ENCODE results near the gene DENND5A. TPM values are rescaled to one million over a fixed set of nuclear protein-coding genes. Genes with fewer than 3 reads are reported as not detected.
"Not testable (repeated sequence)": the region's sequence is repeated elsewhere in the genome, so short reads cannot be mapped to it uniquely, and the experiment has no call there.

The DENND5A gene
- total RNA-seq, 2 experiments from 2014 or later: 74.3 to 75.2 TPM

DNA sequence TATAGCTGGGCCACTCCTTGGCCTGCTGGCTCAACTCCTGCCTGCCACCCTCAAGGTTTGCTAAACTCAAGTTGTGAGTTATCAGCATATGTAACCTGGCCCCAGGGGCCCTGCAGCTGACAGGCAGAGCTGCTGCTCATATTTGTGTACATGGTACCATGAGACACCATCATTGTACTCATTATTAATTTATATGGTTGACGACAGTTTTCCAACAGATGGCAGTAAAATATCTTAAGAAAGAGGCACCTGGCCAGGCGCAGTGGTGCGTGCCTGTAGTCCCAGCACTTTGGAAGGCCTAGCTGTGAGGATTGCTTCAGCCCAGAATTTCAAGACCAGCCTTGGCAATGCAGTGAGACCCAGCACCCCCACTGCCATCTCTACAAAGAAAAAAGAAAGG lies 11.4 kb upstream of the DENND5A start:
- no peaks in the 10 kb centered on the region for H3K9me3 Mint-ChIP-seq
- no peak for ATAC-seq (ENCODE audit: low read depth)
- POLR2A ChIA-PET: no interaction called here
- H3K27me3 Mint-ChIP-seq: no peaks in the 10 kb centered on the region
- no peak for DNase-seq
- H3K36me3 Mint-ChIP-seq: peaks cover 6% of the 10 kb centered on the region
- H3K27ac Mint-ChIP-seq: no peak overlapping the region
- peaks cover 17% of the 10 kb centered on the region for H3K4me1 Mint-ChIP-seq
- H3K4me3 Mint-ChIP-seq: no peak overlapping the region

DNA sequence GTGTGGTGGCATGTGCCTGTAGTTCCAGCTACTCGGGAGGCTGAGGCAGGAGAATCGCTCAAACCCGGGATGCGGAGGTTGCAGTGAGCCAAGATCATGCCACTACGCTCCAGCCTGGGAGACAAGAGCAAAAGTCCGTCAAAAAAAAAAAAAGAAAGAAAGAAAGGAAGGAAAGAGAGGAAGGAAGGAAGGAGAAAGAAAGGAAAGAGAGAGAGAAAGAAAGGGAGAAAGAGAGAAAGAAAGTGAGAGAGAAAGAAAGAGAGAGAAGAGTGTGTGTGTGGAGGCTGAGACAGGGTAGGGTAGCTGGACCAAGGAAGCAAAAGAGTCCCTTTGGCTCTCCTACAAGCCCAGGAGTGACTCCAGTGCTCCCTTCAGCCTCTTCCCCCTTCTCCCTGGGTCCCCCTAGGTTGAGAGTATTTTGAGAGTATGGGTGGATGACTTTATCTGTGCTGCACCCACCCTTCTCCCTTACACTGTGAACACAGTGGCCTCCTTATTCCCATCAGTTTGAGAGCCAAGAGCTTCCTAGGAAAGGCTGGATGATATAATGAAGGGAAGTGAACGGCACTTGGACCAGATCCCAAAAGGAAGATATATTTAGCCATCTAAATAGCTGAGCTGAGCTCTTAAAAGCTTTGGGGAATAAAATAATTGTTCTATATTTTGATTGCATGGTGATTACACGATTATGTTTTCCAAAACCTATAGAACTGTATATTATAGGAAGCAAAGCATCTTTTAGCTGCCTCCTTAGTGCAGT lies 9.5 kb upstream of the DENND5A start:
- H3K4me3 Mint-ChIP-seq: no peak overlapping the region
- no peak for ATAC-seq (ENCODE audit: low read depth)
- H3K36me3 Mint-ChIP-seq: no peaks in the 10 kb centered on the region
- DNase-seq: no peak
- H3K4me1 Mint-ChIP-seq: peaks cover 5% of the 10 kb centered on the region
- no peaks in the 10 kb centered on the region for H3K27me3 Mint-ChIP-seq
- H3K27ac Mint-ChIP-seq: no peak overlapping the region
- H3K9me3 Mint-ChIP-seq: no peaks in the 10 kb centered on the region
- POLR2A ChIA-PET: interaction anchor here (0.6 kb wide), 1 partner anchor 24 kb away, joined by 3 read pairs; no protein-coding TSS in a partner anchor

GRCh38 chr11:9273376-9274336 lies 8.5 kb upstream of the DENND5A start:
- POLR2A ChIA-PET: interaction anchor here (0.6 to 1.3 kb wide), 2 partner anchors 9 to 23 kb away, joined by 3 to 7 read pairs; no protein-coding TSS in a partner anchor
- Mint-ChIP-seq H3K36me3 (peaks cover 2% of the 10 kb centered on the region), H3K4me1 (peaks cover 5% of the 10 kb centered on the region), H3K9me3 (no peaks in the 10 kb centered on the region), H3K27ac (no peak overlapping the region), H3K4me3 (no peak overlapping the region), H3K27me3 (no peaks in the 10 kb centered on the region)
- ATAC-seq (ENCODE audit: low read depth): no peak
- no peak for DNase-seq

DNA sequence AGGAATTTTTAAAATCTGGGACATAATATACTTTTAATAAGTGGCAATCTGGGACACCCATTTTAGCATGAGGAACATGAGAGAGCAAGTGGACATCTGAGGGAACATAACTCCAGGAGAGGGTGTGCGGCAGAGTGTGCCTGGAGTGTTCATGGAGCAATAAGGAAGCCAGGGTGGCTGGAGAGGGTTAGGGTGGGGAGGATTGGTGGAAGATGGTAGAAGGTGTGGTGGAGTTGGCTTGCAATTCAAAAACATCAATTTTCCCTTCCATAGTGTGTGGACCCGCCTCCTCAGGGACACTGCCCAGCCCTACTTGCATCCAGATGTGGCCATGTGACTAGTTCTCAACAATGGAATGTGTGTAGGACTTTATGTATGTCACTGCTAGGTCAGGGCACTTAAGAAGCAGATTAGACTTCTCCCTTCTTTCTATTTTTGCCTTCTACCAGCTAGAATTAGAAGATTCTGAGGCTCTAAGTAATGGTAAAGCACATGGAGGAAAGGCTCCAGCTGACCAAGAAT lies 4.4 kb upstream of the DENND5A start:
- POLR2A ChIA-PET: no interaction called here
- Mint-ChIP-seq H3K36me3 (peaks cover 2% of the 10 kb centered on the region), H3K4me3 (no peak overlapping the region), H3K4me1 (peaks cover 8% of the 10 kb centered on the region), H3K27me3 (peaks cover 14% of the 10 kb centered on the region), H3K27ac (no peak overlapping the region), H3K9me3 (no peaks in the 10 kb centered on the region)
- DNase-seq (no peak), ATAC-seq (ENCODE audit: low read depth) (no peak)

- Mint-ChIP-seq H3K9me3 (no peaks in the 10 kb centered on the region), H3K36me3 (peaks cover 2% of the 10 kb centered on the region), H3K27ac (no peak overlapping the region), H3K27me3 (peaks cover 14% of the 10 kb centered on the region), H3K4me1 (peaks cover 7% of the 10 kb centered on the region), H3K4me3 (no peak overlapping the region)
- POLR2A ChIA-PET: no interaction called here
- no peak for ATAC-seq (ENCODE audit: low read depth)
- no peak for DNase-seq
Measured at GRCh38 chr11:9267680-9268079, 2.5 kb upstream of the DENND5A start.

DNA sequence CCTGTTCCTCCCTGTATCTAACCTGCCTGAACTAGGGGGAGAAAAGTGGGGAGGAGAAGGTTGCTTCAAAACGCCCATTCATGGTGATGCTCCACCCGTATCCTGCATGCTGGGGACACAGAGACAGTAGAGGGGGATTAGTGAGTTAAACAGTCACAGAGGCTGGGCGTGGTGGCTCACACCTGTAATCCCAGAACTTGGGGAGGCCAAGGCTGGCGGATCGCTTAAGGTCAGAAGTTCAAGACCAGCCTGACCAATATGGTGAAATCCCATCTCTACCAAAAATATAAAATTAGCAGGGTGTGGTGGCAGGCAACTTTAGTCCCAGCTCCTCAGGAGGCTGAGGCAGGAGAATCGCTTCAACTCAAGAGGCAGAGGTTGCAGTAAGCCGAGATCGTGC lies 1.8 kb upstream of the DENND5A start:
- POLR2A ChIA-PET: no interaction called here
- H3K36me3 Mint-ChIP-seq: peaks cover 2% of the 10 kb centered on the region
- H3K4me3 Mint-ChIP-seq: no peak overlapping the region

DNA sequence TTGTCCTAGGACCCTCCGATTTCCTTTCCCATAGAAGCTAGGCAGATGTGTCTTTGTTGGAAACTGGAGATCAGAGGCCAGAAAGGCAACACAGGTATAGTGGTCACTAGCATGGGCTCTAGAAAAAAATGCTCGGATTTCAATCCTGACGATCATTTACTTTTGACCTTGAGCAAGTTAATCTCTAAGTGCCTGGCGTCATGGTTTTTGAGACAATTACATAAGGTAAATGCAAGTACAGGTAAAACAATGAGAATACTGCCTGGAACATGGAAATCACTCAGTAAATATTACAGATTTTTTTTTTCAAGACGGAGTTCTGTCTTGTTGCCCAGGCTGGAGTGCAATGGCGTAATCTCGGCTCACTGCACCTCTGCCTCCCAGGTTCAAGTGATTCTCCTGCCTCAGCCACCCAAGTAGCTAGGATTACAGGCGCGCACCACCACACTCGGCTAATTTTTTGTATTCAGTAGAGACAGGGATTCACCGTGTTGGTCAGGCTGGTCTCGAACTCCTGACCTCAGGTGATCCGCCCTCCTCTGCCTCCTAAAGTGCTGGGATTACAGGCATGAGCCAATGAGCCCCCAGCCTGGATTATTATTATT lies 1.1 kb upstream of the DENND5A start:
- DNase-seq (peak; percentile 19), ATAC-seq (ENCODE audit: low read depth) (no peak)
- Mint-ChIP-seq H3K4me1 (peaks cover 19% of the 10 kb centered on the region), H3K4me3 (peak overlapping the region; percentile 80), H3K27me3 (peaks cover 14% of the 10 kb centered on the region), H3K9me3 (no peaks in the 10 kb centered on the region), H3K36me3 (peaks cover 2% of the 10 kb centered on the region), H3K27ac (peak overlapping the region; percentile 77)
- POLR2A ChIA-PET: interaction anchor here (0.6 to 2.1 kb wide), 3 partner anchors 19 to 48 kb away, joined by 3 to 10 read pairs (median 4); partner anchors contain the start of gene TMEM41B

More for the DNA sequence above, 1.8 kb upstream of the DENND5A start:
- Mint-ChIP-seq H3K27me3 (peaks cover 14% of the 10 kb centered on the region), H3K27ac (no peak overlapping the region), H3K9me3 (no peaks in the 10 kb centered on the region), H3K4me1 (peaks cover 12% of the 10 kb centered on the region)
- ATAC-seq (ENCODE audit: low read depth) (no peak), DNase-seq (no peak)

GRCh38 chr11:9264316-9265210 lies 587 bp downstream of the DENND5A start:
- ATAC-seq (ENCODE audit: low read depth) (peak; percentile 40), DNase-seq (peak; percentile 71)
- POLR2A ChIA-PET: interaction anchor here (0.6 to 2.1 kb wide), 11 partner anchors 9 to 352 kb away, joined by 3 to 12 read pairs (median 7); partner anchors contain the start of genes TMEM41B, WEE1 and ZNF143
- peaks cover 14% of the 10 kb centered on the region for H3K27me3 Mint-ChIP-seq
- peak overlapping the region; percentile 90 for H3K27ac Mint-ChIP-seq
- H3K9me3 Mint-ChIP-seq: no peaks in the 10 kb centered on the region
- peaks cover 33% of the 10 kb centered on the region for H3K4me1 Mint-ChIP-seq
- peaks cover 3% of the 10 kb centered on the region for H3K36me3 Mint-ChIP-seq
- H3K4me3 Mint-ChIP-seq: peak overlapping the region; percentile 93

DNA sequence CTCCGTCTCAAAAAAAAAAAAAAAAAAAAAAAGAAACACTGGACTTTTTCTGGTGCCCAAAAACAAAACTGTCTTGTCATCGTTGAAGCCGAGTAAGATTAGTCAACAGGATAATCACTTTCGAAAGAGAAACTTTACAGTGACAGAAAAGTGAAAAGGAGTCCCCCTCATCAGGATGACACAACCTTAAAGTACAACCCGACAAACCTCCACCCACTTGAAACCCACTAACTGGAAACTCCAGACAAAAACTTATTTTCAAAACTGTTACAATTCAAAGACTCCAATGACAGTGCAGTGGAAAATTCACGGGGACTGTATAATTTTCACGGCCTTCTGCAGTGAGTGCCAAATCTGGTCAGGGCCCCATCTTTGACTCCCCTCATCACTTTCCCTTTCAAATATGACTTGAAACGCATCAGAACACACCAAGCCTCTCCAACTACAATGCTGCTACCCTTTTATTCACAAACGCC lies 1.3 kb downstream of the DENND5A start:
- ATAC-seq (ENCODE audit: low read depth) (peak; percentile 55), DNase-seq (no peak)
- Mint-ChIP-seq H3K27me3 (peaks cover 14% of the 10 kb centered on the region), H3K9me3 (no peaks in the 10 kb centered on the region), H3K27ac (peak overlapping the region; percentile 90), H3K4me3 (peak overlapping the region; percentile 93), H3K4me1 (peaks cover 33% of the 10 kb centered on the region), H3K36me3 (peaks cover 1% of the 10 kb centered on the region)
- POLR2A ChIA-PET: interaction anchor here (0.6 to 2.1 kb wide), 8 partner anchors 9 to 352 kb away, joined by 3 to 12 read pairs (median 8); partner anchors contain the start of genes TMEM41B and ZNF143

DNA sequence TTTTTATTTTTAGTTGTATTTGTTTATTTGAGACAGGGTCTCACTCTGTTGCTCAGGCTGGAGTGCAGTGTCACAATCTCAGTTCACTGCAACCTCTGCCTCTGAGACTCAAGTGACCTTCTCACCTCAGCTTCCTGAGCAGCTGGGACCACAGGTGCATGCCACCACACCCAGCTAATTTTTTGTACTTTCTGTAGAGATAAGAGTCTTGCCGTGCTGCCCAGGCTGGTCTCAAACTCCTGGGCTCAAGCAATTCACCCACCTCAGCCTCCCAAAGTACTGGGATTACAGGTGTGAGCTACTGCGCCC lies 4.4 kb downstream of the DENND5A start:
- POLR2A ChIA-PET: interaction anchor here (0.6 to 1.6 kb wide), 4 partner anchors 10 to 53 kb away, joined by 3 to 7 read pairs (median 4); no protein-coding TSS in a partner anchor
- not testable (repeated sequence) for H3K36me3 Mint-ChIP-seq, H3K27me3 Mint-ChIP-seq, H3K9me3 Mint-ChIP-seq
- peak; percentile 36 for DNase-seq
- ATAC-seq (ENCODE audit: low read depth): peak; percentile 23
- peak overlapping the region; percentile 40 for H3K27ac Mint-ChIP-seq
- peaks cover 38% of the 10 kb centered on the region for H3K4me1 Mint-ChIP-seq
- H3K4me3 Mint-ChIP-seq: peak overlapping the region; percentile 68

DNA sequence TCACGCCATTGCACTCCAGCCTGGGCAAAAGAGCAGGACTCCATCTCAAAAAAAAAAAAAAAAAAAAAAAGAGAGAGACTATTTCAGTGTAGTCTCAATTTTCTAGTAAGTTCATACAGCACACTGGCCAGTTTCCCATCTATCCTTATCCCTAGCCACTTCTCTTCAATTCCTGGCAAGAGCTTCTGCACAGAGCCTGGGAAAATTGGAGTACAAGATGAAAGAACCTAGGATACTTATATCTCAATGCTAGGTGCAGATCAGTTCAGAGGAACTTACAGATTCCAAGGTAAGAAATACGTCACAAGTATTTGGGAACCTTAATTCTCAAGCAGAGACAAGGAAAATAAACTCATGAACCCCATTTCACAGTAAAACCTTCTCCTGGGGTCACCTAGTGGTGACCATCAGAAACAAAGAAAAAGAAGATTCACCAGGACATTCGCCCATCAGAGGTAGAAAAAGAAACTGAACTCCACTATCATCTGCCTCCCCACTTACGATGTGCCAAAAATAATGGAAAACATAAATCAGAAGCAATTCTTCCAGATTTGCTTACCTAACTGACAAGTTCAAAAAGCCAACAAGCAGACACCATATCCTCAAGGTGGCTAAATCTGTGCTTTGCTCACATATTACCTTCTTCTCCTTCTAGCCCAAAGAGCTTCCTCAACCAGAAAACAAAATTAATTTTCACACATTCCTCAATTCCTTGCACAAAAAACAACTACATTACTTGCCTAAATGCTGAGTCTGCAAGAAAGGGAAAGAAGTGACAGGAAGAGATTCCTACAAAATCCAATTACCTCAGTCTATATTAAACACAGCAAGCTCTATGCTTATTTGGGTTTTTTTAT lies 4.9 kb downstream of the DENND5A start:
- Mint-ChIP-seq H3K27me3 (no peaks in the 10 kb centered on the region), H3K27ac (no peak overlapping the region), H3K4me3 (peak overlapping the region; percentile 2), H3K36me3 (peaks cover 12% of the 10 kb centered on the region), H3K9me3 (peaks cover 2% of the 10 kb centered on the region), H3K4me1 (peaks cover 36% of the 10 kb centered on the region)
- ATAC-seq (ENCODE audit: low read depth) (no peak), DNase-seq (no peak)
- POLR2A ChIA-PET: interaction anchor here (0.6 to 0.7 kb wide), 4 partner anchors 9 to 53 kb away, joined by 3 to 5 read pairs (median 4); no protein-coding TSS in a partner anchor
